LNCAP (cell line): Measurements from ENCODE around the gene CCDC13.

Experiments
- TF ChIP-seq, protein P1 (sequence below): fragments of 450-650 bp; IDR thresholded peaks from 2 replicates; pipeline ENCODE4 v1.5.1; 2017; ENCODE audit warnings: mild to moderate bottlenecking

The CCDC13 gene

GRCh38 chr3:42734263-42734860, 38.7 kb downstream of the CCDC13 start:
- TF ChIP-seq, protein P1, sequence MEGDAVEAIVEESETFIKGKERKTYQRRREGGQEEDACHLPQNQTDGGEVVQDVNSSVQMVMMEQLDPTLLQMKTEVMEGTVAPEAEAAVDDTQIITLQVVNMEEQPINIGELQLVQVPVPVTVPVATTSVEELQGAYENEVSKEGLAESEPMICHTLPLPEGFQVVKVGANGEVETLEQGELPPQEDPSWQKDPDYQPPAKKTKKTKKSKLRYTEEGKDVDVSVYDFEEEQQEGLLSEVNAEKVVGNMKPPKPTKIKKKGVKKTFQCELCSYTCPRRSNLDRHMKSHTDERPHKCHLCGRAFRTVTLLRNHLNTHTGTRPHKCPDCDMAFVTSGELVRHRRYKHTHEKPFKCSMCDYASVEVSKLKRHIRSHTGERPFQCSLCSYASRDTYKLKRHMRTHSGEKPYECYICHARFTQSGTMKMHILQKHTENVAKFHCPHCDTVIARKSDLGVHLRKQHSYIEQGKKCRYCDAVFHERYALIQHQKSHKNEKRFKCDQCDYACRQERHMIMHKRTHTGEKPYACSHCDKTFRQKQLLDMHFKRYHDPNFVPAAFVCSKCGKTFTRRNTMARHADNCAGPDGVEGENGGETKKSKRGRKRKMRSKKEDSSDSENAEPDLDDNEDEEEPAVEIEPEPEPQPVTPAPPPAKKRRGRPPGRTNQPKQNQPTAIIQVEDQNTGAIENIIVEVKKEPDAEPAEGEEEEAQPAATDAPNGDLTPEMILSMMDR = no peak

DNA sequence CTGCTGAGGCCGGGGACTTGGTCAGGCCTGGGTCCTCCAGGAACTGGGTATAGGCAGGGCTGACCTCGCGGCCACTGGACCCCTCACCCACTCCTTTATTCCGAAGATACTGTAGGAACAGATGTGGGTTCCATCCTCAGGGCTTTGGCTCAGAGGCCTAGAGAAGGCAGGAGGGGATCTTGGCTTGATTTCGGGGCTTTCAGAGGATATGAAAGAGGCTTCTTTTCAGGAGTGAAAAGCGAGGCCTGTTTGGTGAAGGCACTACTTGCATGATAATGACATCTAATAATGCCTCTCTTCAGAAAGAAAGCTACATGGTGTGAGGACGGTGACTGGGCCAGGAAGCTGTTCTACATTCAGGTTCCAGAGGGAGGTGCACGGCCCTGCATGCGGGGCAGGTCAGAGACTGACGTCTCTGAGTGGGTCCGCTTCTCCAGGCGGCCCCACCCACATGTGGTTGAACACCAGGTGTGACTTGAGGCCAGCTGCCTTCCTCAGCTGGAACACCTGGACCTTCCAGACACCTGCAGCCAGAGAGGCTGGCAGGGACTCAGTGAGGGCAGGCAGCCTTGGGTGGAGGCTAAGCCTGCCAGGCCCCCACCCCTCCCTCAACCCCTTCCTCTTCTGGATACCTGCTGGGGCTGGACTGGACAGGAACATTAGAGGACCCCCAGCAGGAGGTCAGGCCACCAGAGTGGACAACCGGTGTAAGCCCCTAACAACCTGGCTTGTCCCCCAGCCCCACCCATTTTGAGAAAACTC, 39.4 kb downstream of the CCDC13 start:
- TF ChIP-seq, protein P1 = no peak

- TF ChIP-seq, protein P1 = no peak
These were observed 40.1 kb downstream of the CCDC13 start for GRCh38 chr3:42732829-42733459.

- TF ChIP-seq, protein P1 = no peak
These were observed 40.7 kb downstream of the CCDC13 start for GRCh38 chr3:42732196-42732828.

DNA sequence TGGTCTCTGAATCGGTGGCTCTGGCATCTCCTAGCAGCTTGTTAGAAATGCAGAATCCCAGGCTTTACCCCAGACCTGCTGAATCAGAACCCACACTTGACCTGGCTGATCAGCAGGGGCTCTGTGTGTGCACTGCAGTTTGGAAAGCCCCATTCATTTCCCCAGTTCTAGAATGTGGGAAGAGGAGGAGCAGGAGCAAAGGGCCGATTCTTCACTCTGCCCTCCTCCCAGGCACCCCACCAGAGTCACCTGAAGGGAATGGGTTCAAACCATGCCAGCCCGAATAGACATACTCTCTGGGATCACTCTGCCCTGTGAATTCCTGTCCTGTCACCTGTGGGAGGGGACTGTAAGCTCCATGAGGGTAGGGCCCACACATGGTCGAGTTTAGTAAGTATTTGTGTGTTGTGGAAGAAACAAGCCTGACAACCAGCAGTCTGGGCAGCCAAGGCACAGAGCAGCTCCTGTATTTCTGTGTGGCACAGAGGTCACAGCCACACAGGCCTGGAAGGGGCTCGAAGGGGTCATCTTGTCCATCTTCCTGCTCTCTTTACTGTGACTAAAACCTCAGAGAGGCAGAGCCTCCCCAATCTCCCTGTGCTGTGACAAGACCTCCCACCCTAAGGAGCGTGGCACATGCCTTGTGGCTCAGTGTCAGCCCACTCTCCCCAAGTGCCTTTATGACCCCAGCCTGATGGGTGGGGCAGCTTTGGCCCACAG, 41.4 kb downstream of the CCDC13 start:
- TF ChIP-seq, protein P1 = no peak

- TF ChIP-seq, protein P1 = no peak
These were observed 42.2 kb downstream of the CCDC13 start for GRCh38 chr3:42730706-42731420.
